HFFc6 (cell line): Measurements from ENCODE around the gene ZNF276. TPM values are rescaled to one million over a fixed set of nuclear protein-coding genes. Genes with fewer than 3 reads are reported as not detected.
"Not testable (repeated sequence)": the region's sequence is repeated elsewhere in the genome, so short reads cannot be mapped to it uniquely, and the experiment has no call there.

Source experiments
- DNase-seq: peaks from one replicate; pipeline ENCODE4 v3.0.0-alpha.2; 2018
- H3K27ac Mint-ChIP-seq: 2 replicates; pipeline ENCODE4 v1.8.0; 2020; ENCODE audit warnings: mild to moderate bottlenecking, mixed read lengths
- H3K27me3 Mint-ChIP-seq: 2 replicates; pipeline ENCODE4 v1.8.0; 2021; ENCODE audit warnings: mild to moderate bottlenecking, moderate library complexity, mixed read lengths; ENCODE audit not compliant: insufficient read depth
- H3K36me3 Mint-ChIP-seq: 2 replicates; pipeline ENCODE4 v1.8.0; 2021; ENCODE audit warnings: low read depth, mixed read lengths
- H3K4me1 Mint-ChIP-seq: 2 replicates; pipeline ENCODE4 v1.8.0; 2020; ENCODE audit warnings: low read depth, mixed read lengths
- H3K4me3 Mint-ChIP-seq: 2 replicates; pipeline ENCODE4 v1.8.0; 2020; ENCODE audit warnings: mild to moderate bottlenecking, moderate library complexity, mixed read lengths
- H3K9me3 Mint-ChIP-seq: 2 replicates; pipeline ENCODE4 v1.8.0; 2020; ENCODE audit warnings: mild to moderate bottlenecking, mixed read lengths
- CTCF ChIP-seq: fragments of 200-600 bp; sonication (generic); IDR thresholded peaks from 2 replicates; pipeline ENCODE4 v1.5.0; 2021; ENCODE audit warnings: antibody characterized with exemption, mild to moderate bottlenecking
- total RNA-seq, 6 experiments: library from RNA; stranded (reverse); fragmentation: NEBNext Ultra II Directional; extraction: Animal tissue kit (Norgen Biotek cat#: 25700); gene quantifications; 2 replicates in 1 of 6; 3 replicates in 5 of 6; pipeline ENCODE4 v1.2.3, GENCODE V29; 2021

Gene ZNF276
- total RNA-seq, 6 experiments from 2014 or later: 7.8 to 16.7 (median 9.7) TPM

GRCh38 chr16:89686520-89687091 is 34.7 kb upstream of the ZNF276 start, which contains the start of gene CDK10:
Gene CDK10 (plus strand): TSS chr16:89686689. CDS start chr16:89686711, 22 bp downstream.
- peaks cover 27% of the 10 kb centered on the region for H3K36me3 Mint-ChIP-seq

GRCh38 chr16:89687092-89687940 is 34.0 kb upstream of the ZNF276 start:
- Mint-ChIP-seq H3K4me1 (peaks cover 7% of the 10 kb centered on the region), H3K4me3 (peak overlapping the region; percentile 93), H3K9me3 (peaks cover 7% of the 10 kb centered on the region), H3K36me3 (peaks cover 22% of the 10 kb centered on the region), H3K27me3 (peaks cover 8% of the 10 kb centered on the region), H3K27ac (peak overlapping the region; percentile 98)
- no peak for TF ChIP-seq CTCF
- DNase-seq: peak; percentile 33

More at GRCh38 chr16:89686520-89687091, 34.7 kb upstream of the ZNF276 start, which contains the start of gene CDK10:
- Mint-ChIP-seq H3K9me3 (peaks cover 7% of the 10 kb centered on the region), H3K4me3 (peak within 1 kb of the TSS; percentile 93), H3K27ac (peak within 1 kb of the TSS; percentile 98), H3K4me1 (peaks cover 7% of the 10 kb centered on the region), H3K27me3 (peaks cover 8% of the 10 kb centered on the region)
- TF ChIP-seq CTCF: no peak
- peak; percentile 84 for DNase-seq

DNA sequence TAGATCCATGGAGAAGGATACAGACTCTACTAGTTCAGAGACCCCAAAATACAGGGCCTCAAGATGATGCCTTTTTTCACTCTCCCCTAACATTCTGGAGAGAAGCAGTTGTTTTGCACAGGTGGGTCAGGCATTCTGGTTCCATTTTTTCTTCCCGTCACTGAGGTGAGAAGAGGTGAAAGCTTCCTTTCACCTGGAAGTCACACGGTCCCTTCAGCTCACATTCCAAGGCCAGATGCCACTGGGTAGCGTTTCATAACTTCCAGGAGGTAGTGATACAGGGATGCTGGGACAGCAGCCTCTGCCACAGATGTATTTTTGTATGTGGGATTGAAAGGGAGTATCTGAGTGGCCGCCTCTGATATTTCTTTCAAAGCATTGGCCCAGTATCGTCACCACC is 32.9 kb upstream of the ZNF276 start:
- Mint-ChIP-seq H3K27me3 (peaks cover 8% of the 10 kb centered on the region), H3K4me1 (peaks cover 7% of the 10 kb centered on the region), H3K4me3 (peak overlapping the region; percentile 93; the same call in 1 of the 2 replicates), H3K27ac (peak overlapping the region; percentile 98; the same call in 1 of the 2 replicates), H3K9me3 (peaks cover 7% of the 10 kb centered on the region), H3K36me3 (peaks cover 18% of the 10 kb centered on the region)
- TF ChIP-seq CTCF: no peak
- no peak for DNase-seq

DNA sequence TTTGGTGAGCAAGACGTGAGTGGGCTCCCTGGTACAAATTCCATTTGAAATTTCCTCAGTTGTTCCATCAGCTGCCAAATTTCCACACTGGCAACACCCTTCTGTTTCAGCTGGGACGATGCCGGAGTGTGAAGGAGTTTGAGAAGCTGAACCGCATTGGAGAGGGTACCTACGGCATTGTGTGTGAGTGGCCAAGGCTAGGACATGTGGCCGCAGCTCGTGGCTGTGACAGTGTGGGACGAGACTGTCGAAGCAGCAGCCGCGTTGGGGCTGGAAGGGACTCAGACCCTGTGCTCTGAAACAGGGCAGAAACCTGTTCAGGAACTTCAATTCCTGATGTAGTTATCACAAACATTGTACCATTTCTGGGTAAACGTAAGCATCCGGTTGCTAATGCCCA is 32.2 kb upstream of the ZNF276 start:
- H3K4me1 Mint-ChIP-seq: peaks cover 7% of the 10 kb centered on the region
- no peak for DNase-seq
- no peak overlapping the region for H3K4me3 Mint-ChIP-seq

DNA sequence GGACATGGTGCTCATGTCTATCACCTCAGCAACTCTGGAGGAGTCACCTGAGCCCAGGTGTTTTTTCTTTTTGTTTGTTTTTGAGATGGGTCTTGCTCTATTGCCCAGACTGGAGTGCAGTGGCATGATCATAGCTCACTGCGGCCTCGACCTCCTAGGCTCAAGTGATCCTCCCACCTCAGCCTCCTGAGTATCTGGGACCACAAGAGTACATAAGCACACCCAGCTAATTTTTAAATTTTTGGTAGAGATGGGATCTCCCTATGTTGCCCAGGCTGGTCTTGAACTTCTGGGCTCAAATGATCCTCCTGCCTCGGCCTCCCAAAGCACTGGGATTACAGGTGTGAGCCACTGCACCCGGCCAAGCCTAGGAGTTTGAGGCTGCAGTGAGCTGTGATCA is 31.7 kb upstream of the ZNF276 start:
- H3K4me3 Mint-ChIP-seq, H3K4me1 Mint-ChIP-seq, H3K27me3 Mint-ChIP-seq, H3K27ac Mint-ChIP-seq, H3K9me3 Mint-ChIP-seq, DNase-seq: not testable (repeated sequence)
- H3K36me3 Mint-ChIP-seq: peaks cover 16% of the 10 kb centered on the region

More for the DNA sequence above, 32.2 kb upstream of the ZNF276 start:
- peaks cover 7% of the 10 kb centered on the region for H3K9me3 Mint-ChIP-seq
- TF ChIP-seq CTCF: no peak
- peaks cover 18% of the 10 kb centered on the region for H3K36me3 Mint-ChIP-seq
- H3K27ac Mint-ChIP-seq: no peak overlapping the region
- H3K27me3 Mint-ChIP-seq: peaks cover 8% of the 10 kb centered on the region
